GM21529 (cell line): ENCODE results near the gene LY6G6C.

Experiments
- ATAC-seq: cut with Tn5 transposase; IDR thresholded peaks from one replicate; pipeline ENCODE4 v1.9.1; 2021; ENCODE audit not compliant: unreplicated experiment

LY6G6C gene

GRCh38 chr6:31727717-31728671 is 6.4 kb upstream of the LY6G6C start:
- ATAC-seq: no peak

GRCh38 chr6:31727034-31727716 is 5.6 kb upstream of the LY6G6C start:
- peak; percentile 43 for ATAC-seq

- ATAC-seq: no peak
Measured at GRCh38 chr6:31725502-31726350, 4.2 kb upstream of the LY6G6C start.

- ATAC-seq: no peak
Measured at GRCh38 chr6:31723980-31724691, 2.6 kb upstream of the LY6G6C start.

- no peak for ATAC-seq
Measured at GRCh38 chr6:31723245-31723979, 1.9 kb upstream of the LY6G6C start, which contains the start of gene MPIG6B. MPIG6B (plus strand) TSS chr6:31723373; CDS start chr6:31723384, 11 bp downstream.

DNA sequence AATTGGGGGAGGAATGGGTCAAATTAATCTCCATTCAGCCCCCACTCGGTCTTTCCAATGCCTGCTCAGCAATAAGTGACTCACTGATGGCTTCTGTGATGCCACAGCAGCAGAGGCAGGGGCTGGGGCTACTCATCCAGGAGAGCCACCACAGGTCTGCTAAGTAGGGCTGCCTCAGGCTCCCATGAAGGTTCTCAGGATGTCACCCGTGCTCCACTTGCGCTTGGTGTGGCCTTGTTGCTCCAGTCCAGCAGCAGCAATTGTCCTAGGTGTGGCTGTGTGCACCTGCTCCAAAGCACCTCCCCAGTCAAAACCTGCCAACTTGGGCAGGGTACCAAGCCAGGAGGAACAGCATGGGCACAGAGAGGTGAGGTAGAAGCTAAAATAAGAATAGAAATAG is 627 bp upstream of the LY6G6C start:
- ATAC-seq: no peak

DNA sequence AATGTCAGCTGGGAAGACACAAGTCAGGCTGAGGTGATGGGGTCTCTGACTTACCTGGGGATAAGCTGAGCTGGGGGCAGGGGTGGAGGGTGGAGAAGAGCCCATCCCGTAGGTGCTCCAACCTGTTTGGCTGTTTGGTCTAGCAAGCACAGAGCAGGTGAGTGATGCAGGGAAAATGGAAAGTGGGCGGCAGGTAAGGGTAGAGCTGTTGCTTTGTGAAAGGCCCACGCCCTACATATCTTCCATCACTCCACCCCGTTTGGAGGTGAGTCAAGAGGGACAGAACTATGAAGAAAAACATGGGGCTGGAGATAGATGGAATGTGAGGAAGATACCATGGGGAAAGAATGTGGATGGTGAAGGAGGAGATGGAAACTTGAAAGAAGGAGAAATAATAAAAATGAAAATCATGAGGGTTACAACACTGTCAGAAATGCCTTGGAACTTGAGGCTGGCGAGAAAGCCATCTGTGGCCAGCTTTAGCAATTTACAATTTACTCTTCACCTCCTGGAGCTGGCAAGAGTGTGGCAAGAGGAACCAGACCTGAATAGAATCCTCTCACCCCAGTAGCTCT is 1.3 kb downstream of the LY6G6C start:
- no peak for ATAC-seq

GRCh38 chr6:31719001-31719400 is 2.5 kb downstream of the LY6G6C start:
- ATAC-seq: no peak

DNA sequence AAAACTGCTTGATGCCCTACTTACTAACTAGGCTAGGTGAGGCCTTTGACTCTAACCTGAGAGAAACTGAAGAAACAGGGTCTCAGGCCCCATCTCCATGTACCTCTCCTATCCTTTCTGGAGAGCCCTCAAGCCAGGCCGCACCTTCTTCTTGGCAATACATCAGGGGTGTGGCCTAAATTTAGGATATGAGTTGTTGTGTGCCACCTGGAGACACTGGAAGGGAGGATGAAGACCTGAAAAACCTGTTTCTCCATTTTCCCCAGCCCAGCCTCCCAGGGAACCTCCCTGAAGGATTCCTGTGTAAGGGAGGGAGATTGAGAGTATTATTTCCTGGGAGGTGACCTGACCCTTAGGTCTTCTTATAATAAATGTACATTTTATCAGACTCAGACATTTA is 3.3 kb downstream of the LY6G6C start:
- no peak for ATAC-seq

- ATAC-seq: no peak
Measured at GRCh38 chr6:31717499-31718222, 3.9 kb downstream of the LY6G6C start.

DNA sequence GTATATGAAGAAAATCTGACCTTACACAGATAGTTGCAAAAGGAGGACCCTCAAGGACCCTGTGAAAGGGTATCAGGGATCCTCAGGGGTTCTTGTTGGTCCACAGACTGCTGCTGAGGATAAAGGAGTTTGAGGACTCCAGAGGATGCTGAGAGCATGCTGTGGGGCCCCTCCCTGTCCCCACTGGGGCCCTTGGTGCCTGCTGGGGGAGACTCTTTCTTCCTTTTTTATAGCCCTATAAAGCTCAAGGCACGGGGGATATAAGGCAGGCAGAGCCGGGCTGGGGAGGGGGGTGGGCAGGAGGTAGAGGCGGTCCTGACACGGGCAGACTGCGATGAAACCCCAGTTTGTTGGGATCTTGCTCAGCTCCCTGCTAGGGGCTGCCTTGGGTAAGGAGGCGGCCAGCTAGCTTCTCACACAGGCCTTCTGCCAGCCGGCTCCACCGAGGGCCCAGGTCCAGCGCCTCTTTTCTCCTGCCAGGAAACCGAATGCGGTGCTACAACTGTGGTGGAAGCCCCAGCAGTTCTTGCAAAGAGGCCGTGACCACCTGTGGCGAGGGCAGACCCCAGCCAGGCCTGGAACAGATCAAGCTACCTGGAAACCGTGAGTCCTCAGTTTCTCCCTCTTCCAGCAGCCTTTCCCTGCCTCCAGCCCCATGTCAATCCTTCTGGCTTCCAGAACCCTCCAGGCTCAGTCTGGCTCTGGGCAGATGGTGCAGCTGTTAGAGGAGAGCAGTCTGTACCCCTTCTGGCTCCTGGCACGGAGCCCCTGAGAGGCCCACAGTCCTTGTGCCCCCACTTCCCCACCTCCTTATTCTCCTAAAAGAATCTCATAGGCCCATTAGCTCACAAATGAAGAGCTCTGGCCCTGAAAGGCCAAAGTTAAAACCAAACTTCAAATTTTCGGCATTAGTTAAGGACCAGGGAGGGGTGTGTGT is 6.3 kb downstream of the LY6G6C start, which contains the start of gene LY6G6D:
TSS of gene LY6G6D (plus strand) at position 327 of the 937 bp plus-strand sequence. CDS start at position 335, 8 bp downstream.
- ATAC-seq: no peak

GRCh38 chr6:31713991-31714684 is 7.4 kb downstream of the LY6G6C start:
- ATAC-seq: no peak

DNA sequence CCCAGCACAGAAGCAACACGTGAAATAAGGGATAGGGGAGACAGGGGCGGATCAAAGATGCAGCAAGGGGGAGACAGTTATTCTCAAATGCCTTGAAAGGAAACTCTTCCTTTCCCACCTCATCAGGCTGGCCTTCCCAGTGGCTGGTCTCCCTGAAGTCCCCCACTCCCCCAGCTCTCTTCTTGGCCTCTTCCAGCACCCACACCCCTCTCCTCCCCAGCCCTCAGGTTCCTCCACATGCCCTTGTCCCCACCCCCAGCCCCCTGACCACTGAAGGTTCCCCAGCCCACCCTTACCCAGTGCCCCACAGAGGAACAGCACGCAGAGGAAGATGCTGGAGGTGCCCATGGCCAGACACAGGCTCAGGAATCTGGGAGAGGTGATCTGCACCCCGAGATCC is 8.1 kb downstream of the LY6G6C start:
- ATAC-seq: no peak

GRCh38 chr6:31712296-31712695 is 9.2 kb downstream of the LY6G6C start:
- ATAC-seq: no peak

GRCh38 chr6:31711233-31711632 is 10.3 kb downstream of the LY6G6C start:
- no peak for ATAC-seq

DNA sequence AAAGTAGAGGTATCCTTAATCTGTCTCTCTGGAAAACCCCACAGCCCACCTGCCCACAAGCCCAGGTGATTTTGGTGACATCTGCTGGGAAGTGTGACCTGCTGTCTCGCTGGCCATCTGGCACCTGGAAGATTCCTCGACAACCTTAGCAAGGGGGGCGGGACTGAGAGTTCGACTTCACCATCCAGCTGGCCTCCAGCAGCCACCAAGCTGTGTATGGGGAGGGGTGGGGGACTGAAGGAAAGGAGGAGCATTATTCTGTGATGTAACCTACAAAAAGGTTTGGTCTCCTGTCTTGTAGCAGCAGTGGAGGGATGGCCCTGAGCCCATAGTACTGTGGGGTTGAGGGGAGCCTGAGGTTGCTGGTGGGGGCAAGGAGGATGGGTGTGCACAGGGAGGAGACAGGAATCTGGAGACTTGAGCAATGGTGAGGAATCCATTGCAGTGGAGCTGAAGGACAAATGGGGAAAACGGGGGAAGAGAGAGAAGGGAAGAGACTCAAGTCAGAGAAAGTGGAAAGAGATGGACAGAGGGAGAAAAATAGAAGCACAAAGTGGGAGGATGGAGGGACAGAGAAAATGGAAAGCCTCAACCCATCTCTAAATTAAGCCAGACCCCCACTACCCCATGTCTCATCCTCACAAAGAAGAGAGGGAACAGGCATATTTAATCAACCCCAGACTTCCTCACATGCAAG is 10.9 kb downstream of the LY6G6C start:
- ATAC-seq: no peak
